B cell (primary cell): ENCODE measurements around the gene PDE6A. TPM values are rescaled to one million over a fixed set of nuclear protein-coding genes. Genes with fewer than 3 reads are reported as not detected.

Experiments used
- ATAC-seq: fragments of 200-7000 bp; cut with Tn5 transposase; one replicate; pipeline ENCODE4 v1.10.0; 2021; ENCODE audit warnings: low read depth, mild to moderate bottlenecking, moderate number of reproducible peaks, moderate library complexity
- CTCF ChIA-PET: fragments of 350-600 bp; sonication (Branson Sonifier 250); formaldehyde crosslinking; loops from one replicate; lab custom pipeline; 2021; ENCODE audit warnings: antibody characterized with exemption, inconsistent platforms; lab: Charles Lee
- POLR2A ChIA-PET: fragments of 350-600 bp; sonication (Branson Sonifier 250); formaldehyde crosslinking; loops from one replicate; lab custom pipeline; 2021; ENCODE audit warnings: antibody characterized with exemption; lab: Charles Lee
- DNase-seq: peaks from one replicate; pipeline ENCODE4 v3.0.0; 2013
- H2AFZ ChIP-seq: 2 replicates; pipeline ENCODE4 v1.6.1; 2012; ENCODE audit warnings: mild to moderate bottlenecking, low read depth, low read length; ENCODE audit not compliant: insufficient read depth, poor library complexity, severe bottlenecking
- H3K27ac ChIP-seq, 2 donors: 1 replicate in 1 of 2; 2 replicates in 1 of 2; pipeline ENCODE4 v1.5.1; 2012 to 2013; ENCODE audit warnings: low read length in 2 of 2, mild to moderate bottlenecking in 2 of 2, moderate library complexity in 1 of 2
- H3K27me3 ChIP-seq, 4 experiments: fragments of 200-600 bp in 1 of 4; sonication (generic) in 1 of 4; replicated peaks in 1 of 4; 1 replicate in 2 of 4; 2 replicates in 2 of 4; pipeline versions ENCODE4 v1.6.1 to v1.7.0; 2013 to 2016; ENCODE audit warnings: low read length in 3 of 4, mild to moderate bottlenecking in 2 of 4, mixed read lengths in 1 of 4, moderate library complexity in 1 of 4; ENCODE audit not compliant: insufficient read depth in 4 of 4, control insufficient read depth in 3 of 4; ENCODE audit errors: control extremely low read depth in 1 of 4
- H3K36me3 ChIP-seq, 2 experiments: replicated peaks in 1 of 2; 1 replicate in 1 of 2; 2 replicates in 1 of 2; pipeline versions ENCODE4 v1.6.1 to v1.7.1; 2013; ENCODE audit warnings: low read length in 1 of 2; ENCODE audit not compliant: insufficient read depth in 2 of 2, control insufficient read depth in 1 of 2; ENCODE audit errors: control extremely low read depth in 1 of 2, extremely low read depth in 1 of 2
- H3K4me1 ChIP-seq, 2 donors: fragments of 200-600 bp in 1 of 2; sonication (generic) in 1 of 2; 1 replicate in 1 of 2; 2 replicates in 1 of 2; pipeline versions ENCODE4 v1.5.1 to v1.6.1; 2013 to 2017; ENCODE audit warnings: low read length in 2 of 2; ENCODE audit not compliant: control insufficient read depth in 2 of 2, insufficient read depth in 2 of 2
- H3K4me2 ChIP-seq: replicated peaks from 2 replicates; pipeline ENCODE3; 2012; ENCODE audit warnings: mild to moderate bottlenecking, low read depth, low read length; ENCODE audit not compliant: poor library complexity, severe bottlenecking
- H3K4me3 ChIP-seq, 5 experiments: fragments of 200-600 bp in 1 of 5; sonication (generic) in 1 of 5; 1 replicate in 3 of 5; 2 replicates in 2 of 5; pipeline versions ENCODE4 v1.5.1 to v1.7.0; 2011 to 2016; ENCODE audit warnings: low read length in 4 of 5, mild to moderate bottlenecking in 4 of 5, low read depth in 2 of 5, control low read depth in 1 of 5, moderate library complexity in 1 of 5; ENCODE audit not compliant: insufficient read depth in 1 of 5; ENCODE audit errors: control extremely low read depth in 1 of 5, extremely low read depth in 1 of 5
- H3K79me2 ChIP-seq: fragments of 200-600 bp; sonication (generic); one replicate; pipeline ENCODE4 v1.6.0; 2016; ENCODE audit warnings: low read length; ENCODE audit not compliant: control insufficient read depth, insufficient read depth
- H3K9ac ChIP-seq: fragments of 200-600 bp; sonication (generic); 2 replicates; pipeline ENCODE4 v1.6.1; 2017; ENCODE audit warnings: mild to moderate bottlenecking, low read length, moderate library complexity
- H3K9me3 ChIP-seq, 3 donors: one replicate each; pipeline versions ENCODE4 v1.6.1 to v1.7.1; 2013; ENCODE audit warnings: low read length in 2 of 3; ENCODE audit not compliant: control insufficient read depth in 2 of 3, insufficient read depth in 1 of 3; ENCODE audit errors: control extremely low read depth in 1 of 3
- H4K20me1 ChIP-seq: 2 replicates; pipeline ENCODE4 v1.6.0; 2012; ENCODE audit warnings: mild to moderate bottlenecking, low read length; ENCODE audit not compliant: insufficient read depth, control insufficient read depth, poor library complexity, severe bottlenecking
- H3K27ac Mint-ChIP-seq: one replicate; pipeline ENCODE4 v1.8.0; 2021; ENCODE audit warnings: mixed read lengths
- H3K27me3 Mint-ChIP-seq: one replicate; pipeline ENCODE4 v1.8.0; 2021; ENCODE audit warnings: mixed read lengths
- H3K4me1 Mint-ChIP-seq: one replicate; pipeline ENCODE4 v1.8.0; 2021; ENCODE audit warnings: mixed read lengths
- H3K4me3 Mint-ChIP-seq: one replicate; pipeline ENCODE4 v1.8.0; 2021; ENCODE audit warnings: mixed read lengths
- H3K9me3 Mint-ChIP-seq: one replicate; pipeline ENCODE4 v1.8.0; 2022; ENCODE audit warnings: mixed read lengths; ENCODE audit not compliant: insufficient read depth
- EZH2 ChIP-seq: IDR thresholded peaks from 2 replicates; pipeline ENCODE4 v1.6.1; 2012; ENCODE audit warnings: borderline replicate concordance, low read depth, mild to moderate bottlenecking, moderate library complexity, low read length; ENCODE audit not compliant: insufficient read depth, poor library complexity, severe bottlenecking
- WGBS: methylation state at CpG from one replicate; pipeline ENCODE4 v1.1.5; 2013; ENCODE audit warnings: missing lambda C conversion rate; ENCODE audit not compliant: insufficient coverage; 5-methylcytosine and 5-hydroxymethylcytosine counted together
- intact Hi-C: fragments of 100-400 bp; cut with micrococcal nuclease; formaldehyde crosslinking; loops from one replicate; pipeline ENCODE4 v1.10.0; 2022
- polyA plus RNA-seq: library from polyadenylated mRNA; depleted of rRNA; stranded (reverse); fragments of >200 nt; gene quantifications from 2 replicates; pipeline ENCODE4 v1.2.3, GENCODE V29; 2012
- total RNA-seq, 2 donors: library from RNA; stranded (reverse); fragments of 120-200 nt in 1 of 2; gene quantifications; 1 replicate in 1 of 2; 2 replicates in 1 of 2; pipeline versions ENCODE4 v1.2.3 to v1.2.4, GENCODE V29; 2013 to 2022
- TF ChIP-seq, protein P1 (sequence below): fragments of 200-600 bp; IDR thresholded peaks from one replicate; pipeline ENCODE4 v1.8.0; 2022; ENCODE audit warnings: antibody characterized with exemption, mild to moderate bottlenecking

Gene PDE6A
- total and polyA plus RNA-seq, 2 donors (not counting 1 experiment from before 2014, with no cell fraction given) = not detected

- Histone ChIP-seq H3K4me2 (no peak overlapping the region), H3K27me3 (peaks cover 0 to 3% (median 0%) of the 10 kb centered on the region in 4 experiments), H4K20me1 (no peaks in the 10 kb centered on the region), H3K4me3 (no peak overlapping the region), H3K79me2 (no peaks in the 10 kb centered on the region), H3K27ac (no peak overlapping the region), H3K4me1 (no peaks in the 10 kb centered on the region), H3K9me3 (no peaks in the 10 kb centered on the region), H3K36me3 (no peaks in the 10 kb centered on the region), H2AFZ (no peak overlapping the region), H3K9ac (no peak overlapping the region)
- no peaks in the 10 kb centered on the region for H3K9me3 Mint-ChIP-seq
- H3K27me3 Mint-ChIP-seq = peaks cover 23% of the 10 kb centered on the region
- TF ChIP-seq EZH2 = no peak
- TF ChIP-seq, protein P1, sequence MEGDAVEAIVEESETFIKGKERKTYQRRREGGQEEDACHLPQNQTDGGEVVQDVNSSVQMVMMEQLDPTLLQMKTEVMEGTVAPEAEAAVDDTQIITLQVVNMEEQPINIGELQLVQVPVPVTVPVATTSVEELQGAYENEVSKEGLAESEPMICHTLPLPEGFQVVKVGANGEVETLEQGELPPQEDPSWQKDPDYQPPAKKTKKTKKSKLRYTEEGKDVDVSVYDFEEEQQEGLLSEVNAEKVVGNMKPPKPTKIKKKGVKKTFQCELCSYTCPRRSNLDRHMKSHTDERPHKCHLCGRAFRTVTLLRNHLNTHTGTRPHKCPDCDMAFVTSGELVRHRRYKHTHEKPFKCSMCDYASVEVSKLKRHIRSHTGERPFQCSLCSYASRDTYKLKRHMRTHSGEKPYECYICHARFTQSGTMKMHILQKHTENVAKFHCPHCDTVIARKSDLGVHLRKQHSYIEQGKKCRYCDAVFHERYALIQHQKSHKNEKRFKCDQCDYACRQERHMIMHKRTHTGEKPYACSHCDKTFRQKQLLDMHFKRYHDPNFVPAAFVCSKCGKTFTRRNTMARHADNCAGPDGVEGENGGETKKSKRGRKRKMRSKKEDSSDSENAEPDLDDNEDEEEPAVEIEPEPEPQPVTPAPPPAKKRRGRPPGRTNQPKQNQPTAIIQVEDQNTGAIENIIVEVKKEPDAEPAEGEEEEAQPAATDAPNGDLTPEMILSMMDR = no peak
- ChIA-PET CTCF (interaction anchor here (1.0 kb wide), 1 partner anchor 25 kb away, joined by 3 read pairs; no protein-coding TSS in a partner anchor), POLR2A (no interaction called here)
- peaks cover 2% of the 10 kb centered on the region for H3K4me1 Mint-ChIP-seq
- DNase-seq (no peak), ATAC-seq (no peak)
- WGBS = 96% methylated on average over 4 of the region's 4 CpGs
- H3K27ac Mint-ChIP-seq = no peak overlapping the region
- no peak overlapping the region for H3K4me3 Mint-ChIP-seq
- intact Hi-C loops = no loop called here
Measured at GRCh38 chr5:149902177-149902576, 42.4 kb downstream of the PDE6A start.

- no peaks in the 10 kb centered on the region for H3K36me3 ChIP-seq
- no peak overlapping the region for H2AFZ ChIP-seq
- no peaks in the 10 kb centered on the region for H4K20me1 ChIP-seq
- H3K79me2 ChIP-seq = no peaks in the 10 kb centered on the region
- H3K4me2 ChIP-seq = no peak overlapping the region
- no peak overlapping the region for H3K9ac ChIP-seq
- TF ChIP-seq EZH2 = no peak
- TF ChIP-seq, protein P1 = no peak
- ATAC-seq = no peak
- H3K4me3 ChIP-seq = no peak overlapping the region
- no peak overlapping the region for H3K27ac ChIP-seq
- peaks cover 0 to 3% (median 0%) of the 10 kb centered on the region in 4 experiments for H3K27me3 ChIP-seq
- Mint-ChIP-seq H3K4me1 (peaks cover 2% of the 10 kb centered on the region), H3K27ac (no peak overlapping the region), H3K27me3 (peaks cover 22% of the 10 kb centered on the region), H3K4me3 (no peak overlapping the region), H3K9me3 (no peaks in the 10 kb centered on the region)
- ChIA-PET POLR2A (no interaction called here), CTCF (no interaction called here)
- H3K9me3 ChIP-seq = no peaks in the 10 kb centered on the region
- WGBS = no CpG with 5 or more reads among the region's 2 CpGs
- H3K4me1 ChIP-seq = no peaks in the 10 kb centered on the region
- no peak for DNase-seq
- intact Hi-C loops = no loop called here
Measured at GRCh38 chr5:149901511-149901910, 43.1 kb downstream of the PDE6A start.
